ENCODE results near the gene SH3RF3. TPM values are rescaled to one million over a fixed set of nuclear protein-coding genes. Genes with fewer than 3 reads are reported as not detected.

SH3RF3 gene
- total RNA-seq, 2 experiments from 2014 or later, result 1.4 TPM

GRCh38 chr2:109208071-109208950 is 79.3 kb downstream of the SH3RF3 start:
- Mint-ChIP-seq H3K4me3 (no peak overlapping the region), H3K27ac (no peak overlapping the region), H3K9me3 (ENCODE audit: low read depth) (no peaks in the 10 kb centered on the region), H3K4me1 (peaks cover 27% of the 10 kb centered on the region), H3K36me3 (ENCODE audit: low read depth) (no peaks in the 10 kb centered on the region), H3K27me3 (peaks cover 34% of the 10 kb centered on the region)
- ATAC-seq (no peak), DNase-seq (peak; percentile 32)
- intact Hi-C loops (cut with DNase I, micrococcal nuclease), result no loop called here
- ChIA-PET CTCF (no interaction called here), POLR2A (no interaction called here)

DNA sequence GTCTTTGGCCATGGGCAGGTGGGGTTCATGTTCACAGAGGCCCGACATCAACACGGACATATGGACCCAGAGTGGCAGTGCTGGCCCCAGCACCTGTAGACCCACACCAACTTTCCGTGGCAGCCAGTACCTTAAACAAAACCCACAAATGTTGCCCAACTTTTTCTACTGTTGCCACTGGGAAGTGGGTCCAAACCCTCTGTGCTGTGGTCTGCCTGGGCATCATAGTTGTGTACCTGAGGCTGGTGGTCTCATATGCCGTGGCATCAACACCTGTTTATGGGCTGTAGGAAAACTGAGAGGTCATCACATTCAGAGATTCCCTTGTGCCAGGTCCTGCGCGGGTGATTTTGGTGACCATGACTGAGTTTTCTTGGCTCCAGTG is 79.9 kb downstream of the SH3RF3 start:
- no peaks in the 10 kb centered on the region for H3K36me3 Mint-ChIP-seq (ENCODE audit: low read depth)
- ATAC-seq (no peak), DNase-seq (no peak)
- no peaks in the 10 kb centered on the region for H3K9me3 Mint-ChIP-seq (ENCODE audit: low read depth)
- H3K4me3 Mint-ChIP-seq, result no peak overlapping the region
- intact Hi-C loops (cut with DNase I, micrococcal nuclease), result no loop called here
- H3K4me1 Mint-ChIP-seq, result peaks cover 34% of the 10 kb centered on the region
- POLR2A ChIA-PET, result no interaction called here
- no peak overlapping the region for H3K27ac Mint-ChIP-seq
- H3K27me3 Mint-ChIP-seq, result peaks cover 41% of the 10 kb centered on the region
- CTCF ChIA-PET, result no interaction called here

GRCh38 chr2:109209412-109209811 is 80.4 kb downstream of the SH3RF3 start:
- Mint-ChIP-seq H3K9me3 (ENCODE audit: low read depth) (no peaks in the 10 kb centered on the region), H3K4me1 (peaks cover 38% of the 10 kb centered on the region), H3K27ac (no peak overlapping the region), H3K27me3 (peaks cover 41% of the 10 kb centered on the region), H3K4me3 (no peak overlapping the region), H3K36me3 (ENCODE audit: low read depth) (no peaks in the 10 kb centered on the region)
- DNase-seq (no peak), ATAC-seq (no peak)
- POLR2A ChIA-PET, result no interaction called here
- CTCF ChIA-PET, result no interaction called here
- intact Hi-C loops (cut with DNase I, micrococcal nuclease), result no loop called here

- ATAC-seq, result no peak
- intact Hi-C loops (cut with DNase I, micrococcal nuclease), result loop anchor here in 1 of 2 experiments (5.0 kb wide), 1 partner anchor 83 kb away; the partner anchor contains the start of gene SH3RF3
- no peaks in the 10 kb centered on the region for H3K36me3 Mint-ChIP-seq (ENCODE audit: low read depth)
- POLR2A ChIA-PET, result no interaction called here
- H3K4me1 Mint-ChIP-seq, result peaks cover 44% of the 10 kb centered on the region
- CTCF ChIA-PET, result no interaction called here
- no peak for DNase-seq
- H3K27me3 Mint-ChIP-seq, result peaks cover 42% of the 10 kb centered on the region
- no peak overlapping the region for H3K27ac Mint-ChIP-seq
- H3K9me3 Mint-ChIP-seq (ENCODE audit: low read depth), result no peaks in the 10 kb centered on the region
- no peak overlapping the region for H3K4me3 Mint-ChIP-seq
Measured at GRCh38 chr2:109209941-109210340, 80.9 kb downstream of the SH3RF3 start.

GRCh38 chr2:109210431-109211200 is 81.6 kb downstream of the SH3RF3 start:
- ChIA-PET CTCF (no interaction called here), POLR2A (no interaction called here)
- no peak overlapping the region for H3K4me3 Mint-ChIP-seq
- no peaks in the 10 kb centered on the region for H3K36me3 Mint-ChIP-seq (ENCODE audit: low read depth)
- intact Hi-C loops (cut with DNase I, micrococcal nuclease), result loop anchor here in 1 of 2 experiments (5.0 kb wide), 1 partner anchor 83 kb away; the partner anchor contains the start of gene SH3RF3
- H3K27me3 Mint-ChIP-seq, result peaks cover 48% of the 10 kb centered on the region
- no peak for DNase-seq
- H3K4me1 Mint-ChIP-seq, result peaks cover 50% of the 10 kb centered on the region
- no peak overlapping the region for H3K27ac Mint-ChIP-seq
- ATAC-seq, result no peak
- H3K9me3 Mint-ChIP-seq (ENCODE audit: low read depth), result no peaks in the 10 kb centered on the region

DNA sequence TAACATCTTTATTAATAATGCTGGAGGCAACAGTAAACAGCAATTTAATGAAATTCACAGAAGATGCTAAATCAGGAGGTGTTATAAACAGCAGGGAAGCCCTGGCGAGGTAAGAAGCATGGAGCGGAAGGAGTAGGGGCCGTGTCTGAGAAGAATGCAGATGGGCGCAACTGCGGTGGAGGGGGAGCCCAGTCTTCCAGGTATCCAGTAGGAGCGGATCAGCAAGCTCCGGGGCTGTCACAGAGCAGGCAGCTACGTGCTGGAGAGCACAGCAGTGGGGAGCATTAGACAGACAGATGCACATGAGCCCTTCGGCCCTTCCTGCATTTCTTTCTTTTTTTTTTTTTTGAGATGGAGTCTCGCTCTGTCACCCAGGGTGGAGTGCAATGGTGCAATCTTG is 82.3 kb downstream of the SH3RF3 start:
- no peak for DNase-seq
- Mint-ChIP-seq H3K27ac (no peak overlapping the region), H3K4me3 (no peak overlapping the region), H3K9me3 (ENCODE audit: low read depth) (no peaks in the 10 kb centered on the region), H3K27me3 (peaks cover 55% of the 10 kb centered on the region), H3K4me1 (peaks cover 56% of the 10 kb centered on the region), H3K36me3 (ENCODE audit: low read depth) (no peaks in the 10 kb centered on the region)
- intact Hi-C loops (cut with DNase I, micrococcal nuclease), result loop anchor here in 1 of 2 experiments (5.0 kb wide), 1 partner anchor 84 kb away; the partner anchor contains the start of gene SH3RF3
- no peak for ATAC-seq
- POLR2A ChIA-PET, result no interaction called here
- CTCF ChIA-PET, result no interaction called here

GRCh38 chr2:109212836-109213563 is 84.0 kb downstream of the SH3RF3 start:
- Mint-ChIP-seq H3K27ac (peak overlapping the region; percentile 87), H3K4me1 (peaks cover 70% of the 10 kb centered on the region), H3K4me3 (peak overlapping the region; percentile 38), H3K27me3 (peaks cover 65% of the 10 kb centered on the region), H3K36me3 (ENCODE audit: low read depth) (no peaks in the 10 kb centered on the region), H3K9me3 (ENCODE audit: low read depth) (no peaks in the 10 kb centered on the region)
- CTCF ChIA-PET, result interaction anchor here (0.6 to 1.2 kb wide), 3 partner anchors 20 to 337 kb away, joined by 3 to 4 read pairs (median 3); no protein-coding TSS in a partner anchor
- intact Hi-C loops (cut with DNase I, micrococcal nuclease), result loop anchor here in 1 of 2 experiments (5.0 kb wide), 1 partner anchor 86 kb away; the partner anchor contains the start of gene SH3RF3
- no peak for DNase-seq
- POLR2A ChIA-PET, result no interaction called here
- no peak for ATAC-seq

GRCh38 chr2:109213646-109214433 is 84.8 kb downstream of the SH3RF3 start:
- H3K9me3 Mint-ChIP-seq (ENCODE audit: low read depth), result no peaks in the 10 kb centered on the region
- H3K27ac Mint-ChIP-seq, result peak overlapping the region; percentile 87
- intact Hi-C loops (cut with DNase I, micrococcal nuclease), result loop anchor here (1.0 to 5.0 kb wide), 4 partner anchors 70 to 189 kb away; partner anchors contain the start of gene SH3RF3 (in 2 of the 2)
- ATAC-seq (peak; percentile 71), DNase-seq (peak; percentile 73)
- no peaks in the 10 kb centered on the region for H3K36me3 Mint-ChIP-seq (ENCODE audit: low read depth)
- peak overlapping the region; percentile 38 for H3K4me3 Mint-ChIP-seq
- H3K4me1 Mint-ChIP-seq, result peaks cover 78% of the 10 kb centered on the region
- ChIA-PET CTCF (interaction anchor here (0.6 to 1.2 kb wide), 3 partner anchors 21 to 192 kb away, joined by 3 to 4 read pairs (median 3); no protein-coding TSS in a partner anchor), POLR2A (interaction anchor here (0.6 kb wide), 1 partner anchor 276 kb away, joined by 4 read pairs; no protein-coding TSS in a partner anchor)
- peaks cover 65% of the 10 kb centered on the region for H3K27me3 Mint-ChIP-seq

GRCh38 chr2:109214651-109215371 is 85.8 kb downstream of the SH3RF3 start:
- ATAC-seq (peak; percentile 54), DNase-seq (peak; percentile 56)
- H3K4me3 Mint-ChIP-seq, result peak overlapping the region; percentile 38
- intact Hi-C loops (cut with DNase I, micrococcal nuclease), result loop anchor here (1.0 to 5.0 kb wide), 5 partner anchors 71 to 297 kb away; partner anchors contain the start of gene SH3RF3 (in 2 of the 2)
- peak overlapping the region; percentile 87 for H3K27ac Mint-ChIP-seq
- H3K27me3 Mint-ChIP-seq, result peaks cover 71% of the 10 kb centered on the region
- H3K9me3 Mint-ChIP-seq (ENCODE audit: low read depth), result no peaks in the 10 kb centered on the region
- POLR2A ChIA-PET, result interaction anchor here (1.2 kb wide), 1 partner anchor 86 kb away, joined by 3 read pairs; the partner anchor contains the start of gene SH3RF3
- H3K4me1 Mint-ChIP-seq, result peaks cover 79% of the 10 kb centered on the region
- no peaks in the 10 kb centered on the region for H3K36me3 Mint-ChIP-seq (ENCODE audit: low read depth)
- CTCF ChIA-PET, result interaction anchor here (1.0 to 2.1 kb wide), 4 partner anchors 10 to 86 kb away, joined by 3 to 7 read pairs (median 4); partner anchors contain the start of gene SH3RF3

GRCh38 chr2:109215866-109216265 is 86.9 kb downstream of the SH3RF3 start:
- Mint-ChIP-seq H3K9me3 (ENCODE audit: low read depth) (no peaks in the 10 kb centered on the region), H3K27me3 (peaks cover 65% of the 10 kb centered on the region), H3K27ac (peak overlapping the region; percentile 87), H3K36me3 (ENCODE audit: low read depth) (no peaks in the 10 kb centered on the region), H3K4me3 (no peak overlapping the region), H3K4me1 (peaks cover 68% of the 10 kb centered on the region)
- POLR2A ChIA-PET, result interaction anchor here (1.2 kb wide), 1 partner anchor 87 kb away, joined by 3 read pairs; the partner anchor contains the start of gene SH3RF3
- CTCF ChIA-PET, result interaction anchor here (0.6 to 2.1 kb wide), 4 partner anchors 9 to 229 kb away, joined by 3 to 7 read pairs (median 3); no protein-coding TSS in a partner anchor
- no peak for DNase-seq
- no peak for ATAC-seq
- intact Hi-C loops (cut with DNase I, micrococcal nuclease), result loop anchor here in 1 of 2 experiments (2.0 to 5.0 kb wide), 2 partner anchors 87 to 296 kb away; partner anchors contain the start of gene SH3RF3

Measured in activated CD4-positive, alpha-beta T cell treated with anti-CD3 and anti-CD28 coated beads for 36 hours (primary cell).